T-helper 2 cell treated with Interferon-gamma antibody and Interleukin-4, amounts not matched to agents 100 ng/mL and 5 ng/mL, for 36 hours (primary cell): ENCODE results near the gene FITM2. TPM values are rescaled to one million over a fixed set of nuclear protein-coding genes. Genes with fewer than 3 reads are reported as not detected.

ENCODE experiments used
- intact Hi-C: fragments of 100-400 bp; cut with micrococcal nuclease; formaldehyde crosslinking; loops from one replicate; pipeline ENCODE4 v1.15.1; 2023
- total RNA-seq: library from RNA; stranded (reverse); gene quantifications from 2 replicates; pipeline ENCODE4 v1.2.3, GENCODE V29; 2022

FITM2 gene
- total RNA-seq, 1 donor from 2014 or later, result 3.3 TPM

DNA sequence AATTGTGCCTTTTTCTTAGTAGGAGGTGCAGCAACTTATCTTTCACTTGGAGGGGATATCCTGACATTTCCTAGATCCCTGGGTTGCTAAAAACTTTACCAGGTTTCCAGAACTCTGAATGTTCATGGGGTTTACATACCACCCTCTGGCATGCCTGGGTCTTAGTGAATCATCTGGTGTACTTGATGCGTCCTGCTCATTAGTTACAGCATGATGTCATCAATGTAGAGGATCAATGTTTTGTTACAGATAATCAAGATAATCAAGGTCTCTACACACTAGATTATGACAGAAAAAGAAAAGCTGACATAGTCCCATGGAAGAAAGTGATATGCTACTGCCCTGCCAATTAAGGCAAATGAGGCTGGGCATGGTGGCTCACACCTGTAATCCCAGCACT, 27.0 kb downstream of the FITM2 start:
- intact Hi-C loops, result no loop called here

DNA sequence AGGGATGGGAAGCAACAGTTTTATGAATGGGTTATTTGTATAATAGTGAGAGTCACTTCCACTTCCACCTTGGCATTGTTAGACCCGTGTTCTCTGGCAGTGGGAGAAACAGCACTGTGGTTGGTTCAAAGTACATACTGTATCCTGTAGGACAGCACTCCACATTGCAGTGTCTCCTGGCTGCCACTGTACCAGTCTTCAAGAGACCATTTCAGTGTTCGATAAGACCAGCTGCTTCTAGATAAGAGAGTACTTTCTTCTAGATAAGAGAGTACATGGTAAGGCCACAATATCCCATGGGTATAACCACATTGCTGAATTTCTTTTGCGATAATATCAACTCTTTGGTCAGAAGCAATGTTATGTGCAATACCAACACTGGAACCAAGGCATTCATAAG, 28.8 kb downstream of the FITM2 start:
- intact Hi-C loops, result no loop called here

DNA sequence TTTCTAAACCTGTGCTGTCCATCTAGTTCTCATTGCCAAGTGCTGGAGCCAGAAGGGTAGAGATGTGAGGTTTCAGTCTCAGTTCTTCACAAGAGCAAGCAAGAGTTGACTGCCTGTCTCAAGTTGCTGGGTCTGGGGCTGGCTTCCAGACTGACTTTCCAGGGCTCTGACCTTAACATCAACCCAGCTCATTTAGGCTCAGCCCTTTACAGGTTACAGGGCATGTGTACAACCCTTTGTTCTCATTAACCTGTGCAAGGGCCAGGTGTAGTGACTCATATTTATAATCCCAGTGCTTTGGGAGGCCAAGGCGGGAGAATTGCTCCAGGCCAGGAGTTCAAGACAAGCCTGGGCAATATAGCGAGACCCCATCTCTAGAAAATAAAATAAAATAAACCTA, 30.6 kb downstream of the FITM2 start:
- intact Hi-C loops, result no loop called here

DNA sequence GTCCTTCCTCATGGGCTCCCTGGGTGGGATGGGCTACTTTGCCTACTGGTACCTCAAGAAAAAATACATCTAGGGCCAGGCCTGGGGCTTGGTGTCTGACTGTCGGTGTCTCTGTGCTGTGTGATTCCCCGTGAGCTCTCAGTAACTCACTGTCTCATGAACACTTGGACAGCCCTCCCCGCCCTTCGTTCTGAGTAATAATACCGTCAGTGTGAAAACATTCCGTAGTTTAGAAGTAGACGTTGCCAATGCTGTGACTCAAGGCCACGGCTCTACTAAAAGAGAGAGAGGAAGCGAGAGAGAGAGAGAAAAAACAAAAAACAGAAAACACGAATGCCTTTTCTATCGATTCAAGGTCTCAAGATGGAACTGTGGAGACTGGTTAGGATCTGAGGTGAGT, 31.8 kb downstream of the FITM2 start:
- intact Hi-C loops, result no loop called here

DNA sequence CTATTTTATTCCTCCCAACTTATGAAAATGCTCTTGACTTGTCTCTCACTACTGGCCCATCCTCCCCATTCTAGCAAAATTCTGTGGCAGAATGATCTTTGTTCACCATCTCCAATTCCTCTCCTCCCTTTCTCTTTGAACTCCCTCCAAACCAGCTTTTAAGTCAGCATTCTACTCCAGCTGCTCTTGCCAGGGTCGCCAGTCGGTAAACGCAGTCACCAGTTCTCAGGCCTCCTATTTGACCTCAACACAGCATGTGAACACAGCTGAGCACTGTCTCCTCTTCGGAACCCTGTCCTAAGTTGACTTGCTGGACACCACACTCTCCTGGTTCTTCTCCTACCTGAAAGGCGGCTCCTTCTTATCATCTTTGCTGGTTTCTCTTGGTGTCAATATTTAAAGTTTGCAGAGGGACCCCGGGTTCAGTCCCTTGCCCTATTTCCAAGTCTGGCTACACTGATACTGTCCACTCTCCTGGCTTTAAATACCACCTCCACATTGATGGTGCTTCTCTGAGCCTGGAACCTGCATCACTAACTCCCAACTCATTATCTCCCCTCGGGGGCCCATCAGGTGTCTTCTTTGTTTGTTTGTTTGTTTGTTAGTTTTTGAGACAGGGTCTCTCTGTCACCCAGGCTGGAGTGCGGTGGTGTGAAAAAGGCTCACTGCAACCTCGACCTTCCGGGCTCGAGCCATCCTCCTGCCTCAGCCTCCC, 36.5 kb downstream of the FITM2 start:
- intact Hi-C loops, result no loop called here

DNA sequence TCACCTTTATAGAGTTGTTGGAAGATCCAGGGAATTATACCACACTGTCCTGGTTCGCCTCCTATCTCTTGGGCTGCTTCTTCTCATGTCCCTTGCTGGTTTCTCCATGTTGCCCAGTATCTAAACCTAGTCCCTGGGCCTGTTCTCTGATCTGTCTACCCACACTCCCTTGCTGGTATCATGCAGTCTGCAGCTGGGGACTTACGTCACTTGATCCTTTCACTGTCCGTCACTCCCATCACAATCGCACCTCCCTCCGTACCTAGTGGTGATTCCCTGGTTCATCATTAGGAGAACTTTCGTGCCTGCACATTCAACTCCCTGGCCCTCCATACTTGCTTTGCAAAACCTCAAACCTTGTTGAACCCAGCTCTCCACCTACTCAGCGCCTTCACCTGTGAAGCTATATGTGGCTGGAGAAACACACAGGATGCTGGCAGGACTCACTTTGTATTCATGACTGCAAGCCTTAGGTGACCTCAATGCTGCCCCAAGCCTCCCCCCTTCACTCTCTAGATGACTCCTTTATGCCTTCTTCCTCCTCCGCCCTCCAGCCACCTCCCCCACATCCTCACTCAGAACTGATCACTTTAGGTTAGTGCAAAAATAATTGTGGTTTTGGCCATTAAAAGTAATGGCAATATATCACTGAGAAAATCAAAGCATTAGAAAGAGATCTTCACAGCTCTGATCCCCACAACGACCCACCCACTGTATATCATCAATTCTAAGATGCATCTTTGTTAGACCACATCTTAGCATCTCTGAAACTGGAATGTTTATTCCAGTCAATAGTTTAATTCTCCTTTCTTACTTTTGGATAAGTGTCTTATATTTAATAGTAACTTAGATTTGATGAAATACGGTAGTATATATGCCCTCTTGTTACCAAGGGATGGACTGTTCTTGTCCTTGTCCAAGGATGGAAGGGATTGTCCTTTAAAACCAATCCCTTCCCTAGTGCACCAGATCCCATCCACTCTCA, 37.5 kb downstream of the FITM2 start:
- intact Hi-C loops, result no loop called here

DNA sequence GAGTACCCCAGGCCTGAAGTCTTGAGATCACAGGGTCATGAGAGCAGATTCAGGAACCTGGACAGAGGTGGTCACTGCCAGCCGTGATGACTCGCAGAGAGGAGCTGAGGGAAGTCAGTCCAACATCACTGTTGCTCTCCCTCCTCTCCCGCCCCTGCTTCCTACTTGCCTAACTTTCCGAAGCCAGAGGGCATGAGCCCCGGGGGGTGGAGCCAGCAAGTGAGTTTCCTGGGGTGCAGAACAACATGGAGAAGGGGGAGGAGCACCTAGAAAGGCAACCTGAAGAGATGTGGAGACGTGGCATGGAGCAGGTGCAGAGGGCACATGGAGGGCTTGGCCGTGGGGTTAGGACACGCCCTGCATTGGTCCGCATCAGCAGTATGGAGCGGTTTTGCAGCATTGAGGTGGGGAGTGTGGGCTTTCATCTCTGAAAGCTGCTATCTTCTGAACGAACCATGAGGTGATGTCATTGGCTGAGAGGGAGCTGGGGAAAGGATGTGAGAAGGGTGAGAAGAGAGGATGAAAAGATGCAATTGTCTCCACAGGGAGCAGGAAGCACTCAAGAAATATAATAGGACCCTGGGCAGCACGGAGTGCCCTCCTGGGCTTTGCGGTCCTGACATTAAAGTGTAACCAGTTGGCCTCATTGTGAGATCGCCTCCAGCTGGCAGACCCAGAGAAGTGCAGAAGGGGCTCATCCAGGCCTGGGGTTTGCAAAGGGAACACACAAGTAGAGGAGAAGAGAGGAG, 38.9 kb downstream of the FITM2 start:
- intact Hi-C loops, result loop anchor here (1.0 kb wide), 1 partner anchor 54 kb away; no protein-coding TSS in a partner anchor

DNA sequence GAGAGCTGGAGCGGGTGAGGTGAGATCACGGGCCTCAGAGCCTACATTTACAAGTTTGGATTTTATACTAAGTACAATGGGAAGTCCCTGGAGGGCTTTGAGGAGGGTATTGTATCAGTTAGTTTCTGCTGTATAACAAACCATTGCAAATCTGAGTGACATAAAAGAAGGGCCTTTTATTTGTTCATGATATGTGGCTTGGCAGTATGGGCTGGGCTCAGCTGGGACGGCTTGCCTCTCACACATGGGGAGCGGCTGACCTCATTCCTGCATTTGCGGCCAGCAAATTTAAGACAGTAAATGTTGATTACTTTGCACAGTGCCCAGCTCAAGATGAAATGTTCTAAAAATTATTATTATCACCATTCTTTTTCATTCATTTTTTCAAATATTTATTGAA, 42.2 kb downstream of the FITM2 start:
- intact Hi-C loops, result no loop called here

DNA sequence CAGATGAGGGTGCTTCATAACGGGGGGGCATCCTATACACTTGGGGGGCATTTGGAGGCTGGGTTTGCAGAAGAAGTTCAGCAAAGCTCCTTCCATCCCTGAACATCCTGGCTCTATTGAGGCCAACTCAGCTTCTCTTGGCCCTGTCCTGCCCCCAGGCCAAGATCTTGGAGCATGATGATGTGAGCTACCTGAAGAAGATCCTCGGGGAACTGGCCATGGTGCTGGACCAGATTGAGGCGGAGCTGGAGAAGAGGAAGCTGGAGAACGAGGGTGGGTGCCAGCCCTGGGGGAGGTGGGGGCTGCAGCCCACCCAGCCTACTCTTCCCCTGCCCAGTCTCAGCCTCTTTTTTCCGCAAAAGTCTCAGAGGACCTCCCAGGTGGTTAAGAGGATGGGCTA, 46.7 kb downstream of the FITM2 start:
- intact Hi-C loops, result no loop called here

DNA sequence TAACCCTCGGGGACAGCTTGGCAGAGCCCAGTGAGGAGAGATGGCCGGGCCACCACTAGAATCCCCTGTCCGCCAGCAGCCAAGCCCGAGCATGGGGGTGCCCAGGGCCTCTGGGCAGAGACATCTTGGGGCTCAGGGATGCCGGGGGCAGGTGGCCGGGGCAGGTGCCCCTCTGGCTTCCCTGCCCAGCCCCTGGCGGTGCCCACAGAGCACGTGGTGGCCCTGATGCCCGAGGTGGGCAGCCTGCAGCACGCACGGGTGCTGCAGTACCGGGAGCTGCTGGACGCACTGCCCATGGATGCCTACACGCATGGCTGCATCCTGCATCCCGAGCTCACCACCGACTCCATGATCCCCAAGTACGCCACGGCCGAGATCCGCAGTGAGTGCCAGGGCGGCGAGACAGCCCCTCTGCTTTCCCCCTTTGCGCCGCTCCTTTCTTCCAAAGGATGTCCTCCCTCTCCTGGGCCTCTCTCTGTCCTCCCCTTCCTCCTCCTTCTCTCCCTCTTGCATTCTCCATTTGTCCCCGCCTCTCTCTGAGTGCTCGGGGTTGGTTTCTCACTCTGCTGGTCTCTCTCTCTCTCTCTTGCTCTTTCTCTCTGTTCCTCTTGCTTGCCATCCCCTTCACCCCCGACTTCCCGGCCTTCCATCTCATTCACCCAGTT, 52.6 kb downstream of the FITM2 start:
- intact Hi-C loops, result no loop called here

DNA sequence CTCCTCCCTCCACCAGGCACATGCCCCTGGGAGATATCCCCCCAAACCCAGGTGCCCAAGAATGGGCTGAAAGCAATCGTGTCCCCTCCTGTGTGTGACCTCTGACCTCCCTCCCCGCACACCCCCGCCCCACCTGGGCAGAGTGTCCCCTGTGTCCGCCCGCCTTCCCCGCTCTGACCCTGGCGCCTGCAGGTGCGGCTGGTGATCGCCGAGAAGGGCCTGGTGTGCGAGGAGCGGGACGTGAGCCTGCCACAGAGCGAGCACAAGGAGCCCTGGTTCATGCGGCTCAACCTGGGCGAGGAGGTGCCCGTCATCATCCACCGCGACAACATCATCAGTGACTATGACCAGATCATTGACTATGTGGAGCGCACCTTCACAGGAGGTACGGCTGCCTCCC, 54.0 kb downstream of the FITM2 start:
- intact Hi-C loops, result no loop called here

DNA sequence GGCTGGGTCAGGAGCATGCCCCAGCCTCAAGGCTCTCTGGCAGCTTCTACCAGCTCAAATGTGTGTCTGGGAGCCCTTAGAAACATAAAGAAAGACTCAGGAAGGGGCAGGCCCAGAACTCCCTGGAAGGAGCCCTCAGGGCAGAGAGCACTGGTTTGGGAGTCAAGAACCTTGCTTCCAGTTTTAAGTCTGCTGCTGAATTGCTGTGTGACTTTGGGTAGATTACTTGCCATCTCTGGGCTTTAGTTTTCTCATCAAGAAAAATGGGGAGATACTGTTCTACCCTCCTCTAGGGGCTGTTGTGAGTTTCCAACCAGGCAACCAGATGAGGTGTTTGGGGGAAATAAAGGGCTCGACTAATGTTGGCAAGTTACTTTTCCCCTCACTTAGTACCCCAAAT, 55.1 kb downstream of the FITM2 start:
- intact Hi-C loops, result no loop called here

DNA sequence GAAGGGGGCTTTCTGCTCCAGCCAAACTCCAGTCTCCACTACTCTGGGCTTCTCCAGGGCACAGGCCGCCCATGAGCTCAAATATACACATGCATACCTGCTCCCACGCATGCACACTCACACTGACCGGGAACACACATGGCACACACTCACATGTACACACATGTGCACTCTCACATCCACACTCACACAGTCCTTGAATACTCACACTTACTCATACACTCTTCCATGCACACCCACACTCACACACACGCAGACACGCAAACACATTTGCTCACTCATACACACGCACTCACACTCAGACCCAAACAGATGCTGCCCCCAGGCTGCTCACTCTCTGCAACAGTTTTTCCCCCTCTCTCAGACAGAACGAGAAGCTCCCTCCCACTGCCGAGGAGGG, 56.9 kb downstream of the FITM2 start:
- intact Hi-C loops, result no loop called here

DNA sequence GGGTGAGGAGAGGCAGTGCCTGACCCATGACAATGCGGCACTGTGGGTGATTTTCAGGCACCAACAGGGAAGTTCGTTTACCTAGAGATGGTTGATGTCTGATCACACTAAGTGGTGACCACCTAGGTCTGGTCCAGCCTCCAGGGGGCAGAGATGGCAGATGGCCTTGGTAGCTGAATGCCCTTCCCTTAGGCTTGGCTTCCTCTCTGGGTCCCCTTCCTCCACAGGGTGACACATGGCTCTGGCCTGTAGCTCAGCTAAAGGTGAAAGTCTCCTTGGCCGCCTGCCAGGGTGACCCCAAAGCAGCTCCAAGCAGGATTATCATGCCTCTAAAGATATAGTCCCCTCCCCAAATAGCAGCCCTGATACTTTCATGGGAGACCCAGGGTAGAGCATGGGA, 57.5 kb downstream of the FITM2 start:
- intact Hi-C loops, result no loop called here

Other genes with a start within 250 kb of the FITM2 start
- gene JPH2, start 124.0 kb downstream of the FITM2 start, total RNA-seq, result not detected in 2 replicates
- 17.0 and 18.1 TPM in 2 replicates for gene OSER1, start 100.4 kb downstream of the FITM2 start, total RNA-seq
- gene GDAP1L1, start 63.9 kb downstream of the FITM2 start, total RNA-seq, result not detected in 2 replicates
- not detected in 2 replicates for gene R3HDML, start 25.8 kb upstream of the FITM2 start, total RNA-seq
- not detected in 2 replicates for gene HNF4A, start 44.5 kb upstream of the FITM2 start, total RNA-seq
- gene TTPAL, start 164.7 kb upstream of the FITM2 start, total RNA-seq, result 20.7 and 22.6 TPM in 2 replicates
- gene SERINC3, start 210.9 kb upstream of the FITM2 start, total RNA-seq, result 64.0 and 65.4 TPM in 2 replicates